Activated T-cell treated with anti-CD3 and anti-CD28 coated beads for 4 hours (primary cell): ENCODE measurements around the gene IL20RA.
"Not testable (repeated sequence)": the region's sequence is repeated elsewhere in the genome, so short reads cannot be mapped to it uniquely, and the experiment has no call there.

Source experiments
- DNase-seq: peaks from one replicate; pipeline ENCODE4 v3.0.0-alpha.2; 2020

The IL20RA gene

DNA sequence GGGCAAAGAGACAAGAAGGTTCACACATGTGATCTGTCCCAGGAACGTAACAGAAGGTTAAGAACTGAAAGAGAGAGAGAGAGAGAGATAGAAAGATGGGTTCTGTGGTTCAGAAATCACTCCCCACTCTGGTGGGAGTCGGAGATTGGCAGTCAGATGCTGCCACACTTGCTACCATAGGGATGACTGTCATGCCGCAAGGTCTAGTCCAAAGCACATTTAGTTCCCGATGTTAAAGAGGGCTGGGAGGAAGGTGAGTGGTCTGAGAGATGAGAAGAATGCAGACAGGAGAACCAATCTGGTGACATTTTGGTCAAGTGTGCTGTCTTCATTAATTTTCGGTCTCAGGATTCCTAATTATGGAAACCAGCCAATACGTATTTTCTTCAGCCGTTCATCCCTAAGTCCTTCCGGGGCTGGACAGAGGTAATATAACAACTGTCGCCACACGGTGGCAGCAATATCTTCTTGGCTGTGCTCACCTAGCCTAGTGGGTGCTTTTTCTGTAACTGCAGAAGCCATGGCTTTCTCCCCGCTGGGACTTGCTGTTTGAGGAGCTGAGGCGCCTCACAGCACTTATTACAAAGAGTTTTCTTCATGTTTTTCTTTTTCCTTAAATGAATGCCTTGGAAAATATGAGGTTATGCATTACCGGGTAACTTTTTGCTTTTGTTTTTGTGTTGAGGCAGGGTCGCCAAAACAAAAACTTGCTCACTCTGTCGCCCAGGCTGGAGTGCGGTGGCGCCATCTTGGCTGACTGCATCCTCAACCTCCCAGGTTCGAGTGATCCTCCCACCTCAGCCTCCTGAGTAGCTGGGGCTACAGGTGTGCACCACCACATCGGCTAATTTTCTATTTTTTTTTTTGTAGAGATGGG, 76.7 kb downstream of the IL20RA start:
- DNase-seq = peak; percentile 28

DNA sequence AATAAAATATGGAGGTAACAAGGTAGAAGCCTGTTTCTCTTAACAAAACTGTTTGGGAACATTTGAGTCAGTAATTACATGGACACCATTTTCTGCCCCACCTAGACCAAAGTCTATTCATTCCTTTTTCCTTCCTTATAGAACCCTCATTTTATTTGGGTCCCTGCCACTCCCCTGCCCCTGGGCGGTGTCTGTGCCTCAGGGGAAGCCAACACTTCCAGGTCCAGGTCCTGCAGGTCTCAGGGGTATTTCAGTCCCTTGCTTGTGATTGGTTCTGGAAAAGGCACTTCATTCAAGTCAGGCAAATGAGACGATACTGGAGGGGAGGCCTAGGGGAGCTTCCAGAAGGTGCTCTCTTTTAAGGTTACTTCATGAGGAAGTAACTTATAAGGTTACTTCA, 80.4 kb downstream of the IL20RA start:
- DNase-seq = no peak

DNA sequence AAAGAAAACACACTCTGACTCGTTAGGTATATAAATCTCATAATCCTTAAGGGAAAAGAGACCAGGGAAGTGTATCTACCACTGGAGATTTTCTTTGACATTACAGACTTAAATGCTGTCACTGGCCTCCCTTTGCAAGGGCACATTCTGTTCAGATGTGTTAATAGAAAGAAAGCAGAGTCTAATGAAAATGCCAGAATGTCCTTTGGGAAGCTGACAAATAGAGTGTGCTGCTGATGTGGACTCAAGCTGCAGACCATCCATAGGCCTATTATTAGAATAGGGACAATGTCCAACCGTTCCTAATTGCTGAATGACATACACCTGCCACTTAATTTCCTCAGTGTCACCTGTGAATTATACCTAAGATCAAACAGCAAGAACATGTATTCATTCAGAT, 81.5 kb downstream of the IL20RA start:
- no peak for DNase-seq

DNA sequence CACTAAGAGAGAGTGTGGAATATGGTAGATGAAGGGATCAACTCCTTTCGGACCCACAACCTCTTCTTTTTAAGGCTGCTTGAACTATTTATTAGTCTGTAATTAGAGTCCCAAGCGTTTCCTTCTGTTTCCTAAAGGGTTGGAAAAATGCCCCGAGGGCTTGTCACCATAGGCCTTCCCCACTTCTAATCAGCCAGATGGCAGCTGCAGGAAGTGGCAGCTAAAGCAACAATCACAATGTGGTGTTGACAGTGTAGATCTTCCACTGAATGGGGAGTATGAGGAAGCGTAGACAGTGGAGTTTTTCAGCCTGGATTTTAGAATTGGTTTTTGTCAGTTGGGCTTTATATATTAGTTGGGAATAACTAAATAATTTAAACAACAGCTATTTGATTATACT, 82.1 kb downstream of the IL20RA start:
- no peak for DNase-seq

DNA sequence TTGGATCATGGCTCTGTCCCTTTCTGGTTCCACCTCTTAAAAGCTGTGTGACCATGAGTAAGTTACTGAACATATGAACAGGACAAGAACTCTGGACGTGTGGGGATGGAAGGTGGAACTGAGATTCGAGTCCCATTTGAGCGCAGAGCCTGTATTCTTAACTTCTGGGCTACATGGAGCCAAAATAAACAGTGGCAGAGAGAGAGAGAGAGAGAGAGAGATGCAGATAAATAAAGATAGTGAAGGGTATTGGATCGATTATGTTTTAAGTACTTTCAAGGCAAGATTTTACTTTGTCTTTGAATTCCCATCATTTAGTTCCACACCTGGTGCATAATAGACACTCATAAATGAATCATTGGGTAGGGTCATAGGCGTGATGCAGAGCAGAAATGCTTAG, 82.9 kb downstream of the IL20RA start:
- no peak for DNase-seq

DNA sequence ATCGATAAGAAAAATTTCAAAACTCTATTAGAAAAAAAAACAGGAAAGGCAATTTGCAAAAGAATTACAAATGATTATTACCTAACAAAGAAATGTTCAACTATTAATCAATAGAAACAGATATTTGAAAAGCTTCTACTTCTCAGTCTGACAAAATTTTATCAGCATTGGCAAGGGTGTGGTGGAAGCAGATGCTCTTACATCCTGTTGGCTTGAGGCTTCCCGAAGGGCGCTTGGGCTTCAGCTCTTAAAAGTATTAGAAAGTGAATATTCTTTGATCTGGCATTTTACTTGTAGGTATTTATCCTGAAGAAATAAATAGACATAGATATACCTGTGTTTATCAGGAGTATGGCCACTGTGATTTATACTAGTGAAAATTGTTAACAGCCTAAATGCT, 84.0 kb downstream of the IL20RA start:
- DNase-seq = no peak

DNA sequence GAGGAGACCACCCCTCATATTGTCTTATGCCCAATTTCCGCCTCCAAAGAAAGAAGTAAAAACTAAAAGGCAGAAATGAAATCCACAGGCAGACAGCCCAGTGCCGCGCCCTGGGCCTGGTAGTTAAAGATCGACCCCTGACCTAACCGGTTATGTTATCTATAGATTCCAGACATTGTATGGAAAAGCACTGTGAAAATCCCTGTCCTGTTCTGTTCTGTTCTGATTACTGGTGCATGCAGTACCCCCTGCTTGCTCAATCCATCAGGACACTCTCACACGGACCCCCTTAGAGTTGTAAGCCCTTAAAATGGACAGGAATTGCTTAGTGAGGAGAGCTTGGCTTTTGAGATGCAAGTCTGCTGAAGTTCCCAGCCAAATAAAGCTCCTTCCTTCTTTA, 84.8 kb downstream of the IL20RA start:
- DNase-seq = not testable (repeated sequence)

DNA sequence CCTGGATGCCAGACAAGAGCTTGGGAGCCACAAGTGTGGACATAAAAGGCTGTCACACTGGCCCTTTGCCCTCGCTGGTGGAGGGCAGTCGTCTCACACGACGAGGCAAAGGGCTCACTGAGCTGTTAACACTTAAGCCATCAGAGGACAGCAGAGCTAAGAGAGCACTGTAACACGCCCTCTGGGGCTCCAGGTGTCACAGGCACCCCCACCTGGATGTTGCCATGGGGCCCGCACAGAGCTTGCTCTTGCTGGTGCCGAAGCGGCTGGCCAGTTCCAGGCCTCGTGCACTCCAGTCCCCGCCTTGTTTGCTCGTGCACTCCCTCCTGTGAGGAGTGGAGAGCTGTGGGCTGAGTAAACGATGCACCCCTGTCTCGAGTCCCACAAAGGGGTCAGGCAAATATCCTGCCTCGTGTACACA, 85.3 kb downstream of the IL20RA start:
- no peak for DNase-seq

DNA sequence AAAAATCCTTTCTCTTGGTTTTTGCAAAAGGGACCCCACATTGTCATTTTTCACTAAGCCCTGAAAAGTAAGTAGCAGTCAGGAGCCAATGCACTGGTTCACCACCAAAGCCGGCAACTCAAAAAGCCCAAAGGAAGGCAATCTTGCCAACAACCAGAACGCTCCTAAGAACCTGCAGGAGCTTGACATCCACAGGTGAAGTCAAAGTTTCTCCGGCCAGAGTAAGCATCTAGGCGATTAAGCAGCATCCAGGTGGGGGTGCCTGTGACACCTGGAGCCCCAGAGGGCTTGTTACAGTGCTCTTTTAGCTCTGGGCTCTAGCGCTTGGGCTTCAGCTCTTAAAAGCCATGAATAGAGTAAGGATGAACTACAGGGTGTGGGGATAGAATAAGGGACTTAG, 86.6 kb downstream of the IL20RA start:
- DNase-seq = no peak

DNA sequence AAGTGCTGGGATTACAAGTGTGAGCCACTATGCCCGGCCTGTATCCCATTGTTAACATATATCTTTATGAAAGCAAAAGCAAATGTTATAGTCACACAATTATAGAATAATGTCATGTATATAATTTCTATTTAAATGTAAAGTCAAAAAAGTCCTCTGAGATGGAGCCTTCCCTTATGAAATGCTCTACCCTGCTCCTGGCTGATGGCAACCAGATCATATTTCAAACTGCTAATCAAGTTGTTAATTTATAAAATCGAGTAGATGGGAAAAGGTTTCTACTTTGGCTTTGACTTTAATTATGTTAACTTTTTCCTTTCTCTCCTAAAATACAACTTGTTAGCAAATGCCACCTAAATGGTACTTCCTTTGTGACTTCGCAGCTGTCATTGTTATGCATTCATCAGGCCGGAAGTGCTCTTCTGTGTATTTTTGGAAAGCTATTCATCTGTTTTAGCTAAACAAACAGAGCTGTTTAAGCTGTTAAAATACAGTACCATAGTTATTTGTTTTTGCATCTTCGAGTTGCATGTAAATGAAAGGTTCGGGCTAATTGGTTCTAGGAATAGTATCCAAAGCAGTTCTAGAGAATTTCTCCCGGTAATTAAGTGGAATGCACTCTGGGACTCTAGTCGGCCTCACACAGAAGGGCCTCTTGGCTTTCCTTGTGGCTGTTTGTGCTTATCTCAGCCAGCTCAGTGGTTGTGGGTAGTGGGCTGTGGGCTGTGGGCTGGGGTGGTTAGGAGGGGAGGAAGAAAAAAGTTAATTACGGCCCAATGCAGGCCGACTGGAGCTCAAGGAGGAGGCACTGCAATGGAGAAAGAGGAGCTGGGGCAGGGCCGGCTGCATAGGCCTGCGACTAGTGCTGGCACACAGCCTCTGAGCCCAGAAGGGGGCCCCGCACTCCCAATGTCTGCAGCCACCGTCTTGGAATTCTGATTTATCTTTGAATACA, 87.9 kb downstream of the IL20RA start:
- no peak for DNase-seq

DNA sequence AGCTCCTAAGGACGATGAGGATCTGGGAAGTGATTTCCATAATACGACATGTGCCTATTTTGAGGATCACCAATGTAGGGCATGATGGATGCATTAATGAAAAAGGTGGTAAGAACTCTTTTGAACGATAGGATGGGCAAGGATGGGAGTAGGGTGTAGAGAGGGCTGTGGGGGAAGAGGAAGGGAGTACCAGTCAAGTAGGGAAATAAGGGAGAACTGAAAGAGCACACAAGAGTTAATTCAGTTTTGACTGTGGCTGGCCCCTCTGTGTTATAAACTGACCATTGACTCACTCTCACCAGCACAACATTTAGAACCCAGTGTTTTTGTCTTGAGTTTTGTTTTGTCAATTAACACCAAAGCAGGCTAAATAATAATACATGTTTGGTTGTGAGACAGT, 89.6 kb downstream of the IL20RA start:
- no peak for DNase-seq

DNA sequence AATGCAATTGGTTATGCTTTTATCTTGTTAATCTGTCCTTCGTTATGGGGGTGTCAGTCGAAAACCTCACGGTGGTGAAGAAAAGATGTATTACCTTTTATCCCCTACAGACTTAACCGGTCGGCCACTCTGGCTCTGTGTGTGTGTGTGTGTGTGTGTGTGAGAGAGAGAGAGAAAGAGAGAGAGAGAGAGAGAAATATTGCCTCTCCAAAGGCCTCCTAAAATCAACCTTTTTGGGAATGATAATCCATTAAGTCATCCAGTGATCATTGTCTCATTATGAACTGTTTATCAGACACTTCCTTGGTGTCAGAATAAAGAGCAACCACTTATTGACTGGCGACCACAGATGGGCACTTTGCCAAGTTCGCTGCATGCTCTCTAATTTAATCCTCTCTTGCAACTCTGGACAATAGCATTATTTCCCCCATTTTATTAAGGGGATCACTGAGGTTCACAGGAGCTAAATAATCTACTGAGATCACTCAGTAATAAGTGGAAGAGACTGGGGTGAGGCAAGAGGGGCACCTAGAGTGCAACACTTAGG, 92.0 kb downstream of the IL20RA start:
- DNase-seq = no peak

DNA sequence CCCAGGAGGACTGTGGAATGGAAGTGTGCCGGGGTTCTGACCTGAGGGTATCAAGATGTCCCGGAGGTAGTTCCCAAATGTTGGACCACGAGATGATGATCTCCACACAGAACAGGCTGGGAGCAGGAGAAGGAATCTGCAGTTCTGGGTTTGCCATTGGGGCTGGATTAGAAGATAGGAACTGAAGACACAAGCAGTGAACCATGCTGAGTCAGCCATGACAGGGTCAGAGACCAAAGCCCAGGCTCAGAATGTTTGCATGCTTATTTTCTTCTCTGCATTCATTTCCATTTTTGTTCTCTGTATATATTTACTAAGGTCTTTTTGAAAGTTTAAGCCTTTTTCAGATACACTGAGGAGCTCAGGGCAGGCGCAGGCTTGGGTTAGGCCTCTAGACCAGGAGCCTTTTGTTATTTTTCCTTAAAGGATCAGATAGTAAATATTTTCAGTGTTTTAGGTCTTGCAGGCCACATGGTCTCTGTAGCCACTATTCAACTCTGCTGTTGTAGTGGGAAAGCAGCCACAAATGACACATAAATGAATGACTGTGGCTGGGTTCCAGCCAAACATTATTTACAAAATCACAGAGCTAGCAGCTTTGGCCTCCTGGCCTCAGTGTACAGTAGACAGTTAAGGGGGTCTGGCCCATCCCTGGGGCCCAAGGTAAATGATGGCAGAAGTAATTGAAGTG, 94.2 kb downstream of the IL20RA start:
- no peak for DNase-seq
